ENCODE results near the gene UPF1.
A peak's percentile ranks its signal among the peaks of the same experiment; 100 is the strongest.

UPF1 gene

GRCh38 chr19:18879579-18880373, 48.0 kb downstream of the UPF1 start:
- TF ChIP-seq CTCF (conservative IDR thresholded peaks at IDR 0.05; ENCODE audit: low read depth, low read length): no peak
- no peak overlapping the region for H3K4me3 ChIP-seq (ENCODE audit: low read depth, low read length)
- DNase-seq (ENCODE audit: low read depth): peak; percentile 15

- DNase-seq (ENCODE audit: low read depth): no peak
- TF ChIP-seq CTCF (conservative IDR thresholded peaks at IDR 0.05; ENCODE audit: low read depth, low read length): no peak
- no peak overlapping the region for H3K4me3 ChIP-seq (ENCODE audit: low read depth, low read length)
Measured at GRCh38 chr19:18881491-18881890, 49.7 kb downstream of the UPF1 start.

GRCh38 chr19:18883526-18884304, 52.0 kb downstream of the UPF1 start:
- TF ChIP-seq CTCF (conservative IDR thresholded peaks at IDR 0.05; ENCODE audit: low read depth, low read length): no peak
- DNase-seq (ENCODE audit: low read depth): no peak
- H3K4me3 ChIP-seq (ENCODE audit: low read depth, low read length): no peak overlapping the region

GRCh38 chr19:18886972-18887371, 55.2 kb downstream of the UPF1 start:
- no peak overlapping the region for H3K4me3 ChIP-seq (ENCODE audit: low read depth, low read length)
- TF ChIP-seq CTCF (conservative IDR thresholded peaks at IDR 0.05; ENCODE audit: low read depth, low read length): no peak
- no peak for DNase-seq (ENCODE audit: low read depth)

- no peak for DNase-seq (ENCODE audit: low read depth)
- no peak overlapping the region for H3K4me3 ChIP-seq (ENCODE audit: low read depth, low read length)
- TF ChIP-seq CTCF (conservative IDR thresholded peaks at IDR 0.05; ENCODE audit: low read depth, low read length): no peak
Measured at GRCh38 chr19:18889949-18890745, 58.4 kb downstream of the UPF1 start.

GRCh38 chr19:18893587-18894253, 62.0 kb downstream of the UPF1 start:
- no peak for TF ChIP-seq CTCF (conservative IDR thresholded peaks at IDR 0.05; ENCODE audit: low read depth, low read length)
- H3K4me3 ChIP-seq (ENCODE audit: low read depth, low read length): no peak overlapping the region
- DNase-seq (ENCODE audit: low read depth): no peak
